CD4-positive, alpha-beta T cell treated with Interleukin-15 for 4 hours (primary cell): ENCODE data around the gene GOLGA1.
A peak's percentile ranks its signal among the peaks of the same experiment; 100 is the strongest.
"Not testable (repeated sequence)": the region's sequence is repeated elsewhere in the genome, so short reads cannot be mapped to it uniquely, and the experiment has no call there.

Experiments
- DNase-seq: peaks from one replicate; pipeline ENCODE4 v3.0.0-alpha.2; 2020; ENCODE audit warnings: low spot score

The GOLGA1 gene

GRCh38 chr9:124940521-124940893 lies 376 bp downstream of the GOLGA1 start:
- no peak for DNase-seq

GRCh38 chr9:124939944-124940343 lies 939 bp downstream of the GOLGA1 start:
- DNase-seq = no peak

- no peak for DNase-seq
Observed at GRCh38 chr9:124934290-124934689, 6.6 kb downstream of the GOLGA1 start.

- DNase-seq = no peak
Observed at GRCh38 chr9:124932333-124932732, 8.6 kb downstream of the GOLGA1 start.

- DNase-seq = peak; percentile 4
Observed at GRCh38 chr9:124929464-124929863, 11.4 kb downstream of the GOLGA1 start.

- DNase-seq = no peak
Observed at GRCh38 chr9:124928116-124928515, 12.8 kb downstream of the GOLGA1 start.

- not testable (repeated sequence) for DNase-seq
Observed at GRCh38 chr9:124920394-124920793, 20.5 kb downstream of the GOLGA1 start.

GRCh38 chr9:124914753-124915405 lies 26.0 kb downstream of the GOLGA1 start:
- DNase-seq = no peak

- no peak for DNase-seq
Observed at GRCh38 chr9:124913378-124913777, 27.5 kb downstream of the GOLGA1 start.

- DNase-seq = no peak
Observed at GRCh38 chr9:124911766-124912165, 29.1 kb downstream of the GOLGA1 start.

- DNase-seq = no peak
Observed at GRCh38 chr9:124908098-124908497, 32.8 kb downstream of the GOLGA1 start.

- DNase-seq = no peak
Observed at GRCh38 chr9:124906966-124907365, 33.9 kb downstream of the GOLGA1 start.

- DNase-seq = no peak
Observed at GRCh38 chr9:124899845-124900244, 41.0 kb downstream of the GOLGA1 start.

GRCh38 chr9:124897570-124898460 lies 43.1 kb downstream of the GOLGA1 start:
- no peak for DNase-seq

GRCh38 chr9:124894741-124895170 lies 46.1 kb downstream of the GOLGA1 start:
- DNase-seq = peak; percentile 54

- DNase-seq = no peak
Observed at GRCh38 chr9:124894035-124894740, 46.7 kb downstream of the GOLGA1 start.

GRCh38 chr9:124890179-124890578 lies 50.7 kb downstream of the GOLGA1 start:
- DNase-seq = no peak

GRCh38 chr9:124889006-124889405 lies 51.9 kb downstream of the GOLGA1 start:
- no peak for DNase-seq

GRCh38 chr9:124887832-124888231 lies 53.1 kb downstream of the GOLGA1 start:
- DNase-seq = no peak

GRCh38 chr9:124886866-124887492 lies 53.9 kb downstream of the GOLGA1 start:
- no peak for DNase-seq

GRCh38 chr9:124886461-124886860 lies 54.4 kb downstream of the GOLGA1 start:
- DNase-seq = no peak

- no peak for DNase-seq
Observed at GRCh38 chr9:124885551-124885950, 55.3 kb downstream of the GOLGA1 start.
